ENCODE results near the gene EPN2. TPM values are rescaled to one million over a fixed set of nuclear protein-coding genes. Genes with fewer than 3 reads are reported as not detected.

The EPN2 gene
- total RNA-seq, 1 donor from 2014 or later = 30.8 TPM

DNA sequence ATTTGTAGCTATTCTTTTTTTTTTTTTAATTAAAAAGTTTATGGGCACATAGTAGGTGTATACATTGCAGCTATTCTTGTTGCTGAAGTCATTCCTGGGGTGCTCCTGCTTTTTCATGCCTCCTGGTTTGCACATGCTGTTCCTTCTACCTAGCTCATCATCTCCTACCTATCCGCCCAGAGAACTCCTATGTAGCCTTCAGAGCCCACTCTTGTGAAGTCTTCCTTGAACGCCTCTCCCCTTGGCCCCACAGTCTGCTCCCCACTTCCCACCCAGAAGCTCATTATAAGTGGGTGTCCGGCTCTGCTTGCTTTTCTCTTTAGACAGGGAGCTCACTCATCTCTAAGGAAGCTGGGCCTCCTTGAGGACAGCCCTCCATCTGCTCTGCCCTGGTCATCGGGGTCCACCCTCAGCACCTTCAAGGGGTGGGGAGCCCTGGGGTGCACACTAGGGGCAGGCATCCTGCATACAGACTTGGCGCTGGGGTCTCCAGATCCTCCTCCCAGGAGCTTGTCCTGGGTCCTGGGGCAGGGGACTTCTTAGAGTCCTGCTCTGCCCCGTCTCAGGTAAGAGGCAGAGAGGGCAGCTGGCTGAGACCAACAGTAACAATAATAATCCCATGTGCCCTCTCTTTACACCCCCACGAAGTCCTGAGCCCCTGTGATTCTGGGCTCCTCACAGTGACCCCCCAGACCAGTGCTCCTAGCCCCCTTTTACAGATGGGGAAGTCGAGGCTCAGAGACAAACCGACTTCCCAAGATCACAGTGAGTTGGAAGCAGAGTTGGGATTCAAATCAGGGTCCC, 128.9 kb downstream of the EPN2 start:
- DNase-seq (ENCODE audit: low read depth, low spot score) = no peak

DNA sequence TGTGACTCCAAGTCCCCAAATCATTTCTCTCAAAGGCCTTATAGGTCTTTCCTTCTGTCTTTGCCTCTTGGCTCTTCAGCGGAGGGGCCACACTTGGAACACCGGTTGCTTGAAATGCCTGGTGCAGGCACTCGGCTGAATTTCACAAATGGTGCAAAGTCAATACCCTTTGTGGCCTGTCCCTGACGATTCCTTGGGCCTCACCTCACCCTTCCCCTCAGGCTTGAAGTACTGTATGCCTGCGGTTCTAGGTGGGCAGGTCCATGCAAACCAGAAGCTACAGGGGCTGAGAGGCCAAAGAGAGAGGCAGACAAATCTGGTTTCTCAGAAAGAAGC, 129.4 kb downstream of the EPN2 start:
- DNase-seq (ENCODE audit: low read depth, low spot score) = no peak

DNA sequence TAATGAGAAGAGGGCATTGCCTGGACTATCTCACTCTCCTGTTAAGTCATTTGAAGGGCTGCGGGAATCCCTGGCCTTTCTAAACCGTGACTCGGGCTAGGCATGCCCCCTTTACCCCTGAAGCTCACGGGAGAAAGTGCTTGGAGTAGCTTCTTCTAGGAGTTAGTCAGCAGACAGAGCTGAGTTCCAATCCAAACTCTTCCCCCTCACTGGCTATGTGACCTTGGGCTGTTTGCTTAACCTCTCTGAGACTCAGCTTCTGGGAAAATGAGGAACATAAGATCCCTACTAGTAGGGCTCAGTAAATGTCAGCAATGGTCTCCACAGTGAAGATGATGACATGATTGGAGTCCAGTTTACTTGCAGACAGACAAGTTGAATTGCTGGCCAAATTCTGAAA, 131.1 kb downstream of the EPN2 start:
- no peak for DNase-seq (ENCODE audit: low read depth, low spot score)

DNA sequence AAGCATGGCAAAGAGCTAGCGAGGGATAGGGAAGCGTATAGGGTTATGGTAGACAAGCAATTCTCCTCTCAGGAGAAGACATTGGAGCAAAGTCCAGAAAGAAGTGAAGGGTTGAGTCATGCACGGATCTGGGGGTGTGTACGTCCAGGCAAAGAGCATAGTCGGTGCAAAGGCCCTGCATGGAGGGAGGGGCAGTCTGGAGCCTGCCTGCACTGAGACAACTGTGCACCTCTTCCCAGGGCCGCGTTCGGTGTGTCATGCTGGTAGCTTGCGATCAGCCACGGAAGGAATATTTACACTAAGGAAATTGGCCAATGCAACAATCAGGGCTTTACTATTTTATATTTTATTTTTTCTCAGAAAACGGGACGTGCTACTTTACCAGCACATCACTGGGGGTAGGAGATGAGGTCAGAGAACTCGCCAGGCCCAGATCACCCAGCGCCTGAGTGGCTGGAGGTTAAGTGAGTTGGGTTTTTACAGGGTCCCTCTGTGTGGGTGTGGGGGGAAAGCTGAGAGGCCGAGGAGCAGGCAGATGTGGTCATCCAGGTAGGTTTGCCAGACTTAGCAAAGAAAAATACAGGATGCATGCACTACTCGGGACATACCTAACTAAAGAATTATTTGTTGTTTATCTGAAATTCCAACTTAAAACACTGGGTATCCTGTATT, 132.1 kb downstream of the EPN2 start:
- DNase-seq (ENCODE audit: low read depth, low spot score) = no peak

DNA sequence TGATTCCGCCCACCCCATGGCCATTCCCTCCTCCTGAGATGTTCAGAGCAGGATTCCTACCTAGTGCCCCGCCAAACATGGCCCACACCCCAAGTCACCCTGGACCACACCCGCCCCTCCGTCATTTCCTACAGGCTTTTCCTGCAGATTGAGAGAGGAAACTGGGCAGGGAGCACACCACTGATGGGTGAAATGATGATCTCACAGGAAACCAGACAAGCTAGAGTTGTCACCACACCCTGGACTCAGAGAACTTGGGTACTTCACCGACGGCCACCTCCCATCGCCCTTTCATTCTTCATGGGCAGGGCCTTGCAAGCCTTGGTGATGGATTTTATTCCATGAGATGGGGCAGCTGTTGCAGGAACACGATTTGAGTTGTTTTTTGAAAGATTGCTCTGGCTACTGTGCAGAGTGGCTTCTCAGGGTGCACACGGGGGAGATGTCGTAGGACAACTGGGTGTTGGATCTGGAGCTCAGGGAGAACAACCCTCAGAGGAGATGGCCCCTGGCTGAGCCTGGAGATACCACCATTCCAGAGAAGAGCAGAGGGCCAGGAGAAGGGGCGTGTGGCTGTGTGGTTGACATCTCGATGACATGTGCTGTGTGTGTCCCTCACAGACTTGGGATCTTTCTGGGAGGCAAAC, 132.8 kb downstream of the EPN2 start:
- no peak for DNase-seq (ENCODE audit: low read depth, low spot score)

DNA sequence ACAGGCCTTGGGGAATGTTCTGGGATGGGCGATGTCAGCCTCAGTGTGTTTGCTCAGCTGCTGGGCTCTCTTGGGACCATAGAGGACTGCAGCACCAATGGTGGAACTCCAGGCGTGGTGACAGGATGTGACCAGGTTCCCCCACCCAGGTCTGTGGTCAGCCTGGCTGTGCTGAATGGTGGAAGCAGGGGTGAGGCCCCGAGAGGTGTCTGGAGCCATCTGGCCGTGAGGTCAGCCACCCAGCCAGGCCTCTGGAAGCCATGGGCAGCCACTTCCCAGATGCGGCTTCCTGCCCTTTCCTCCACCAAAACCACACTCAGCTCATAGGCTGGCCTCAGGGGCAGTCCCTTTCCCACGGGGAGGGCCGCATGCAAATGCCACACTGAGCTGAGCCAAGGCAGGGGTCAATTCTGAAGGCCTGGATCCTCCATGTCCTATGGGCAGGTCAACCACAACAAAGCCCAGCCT, 133.4 kb downstream of the EPN2 start:
- DNase-seq (ENCODE audit: low read depth, low spot score) = no peak

DNA sequence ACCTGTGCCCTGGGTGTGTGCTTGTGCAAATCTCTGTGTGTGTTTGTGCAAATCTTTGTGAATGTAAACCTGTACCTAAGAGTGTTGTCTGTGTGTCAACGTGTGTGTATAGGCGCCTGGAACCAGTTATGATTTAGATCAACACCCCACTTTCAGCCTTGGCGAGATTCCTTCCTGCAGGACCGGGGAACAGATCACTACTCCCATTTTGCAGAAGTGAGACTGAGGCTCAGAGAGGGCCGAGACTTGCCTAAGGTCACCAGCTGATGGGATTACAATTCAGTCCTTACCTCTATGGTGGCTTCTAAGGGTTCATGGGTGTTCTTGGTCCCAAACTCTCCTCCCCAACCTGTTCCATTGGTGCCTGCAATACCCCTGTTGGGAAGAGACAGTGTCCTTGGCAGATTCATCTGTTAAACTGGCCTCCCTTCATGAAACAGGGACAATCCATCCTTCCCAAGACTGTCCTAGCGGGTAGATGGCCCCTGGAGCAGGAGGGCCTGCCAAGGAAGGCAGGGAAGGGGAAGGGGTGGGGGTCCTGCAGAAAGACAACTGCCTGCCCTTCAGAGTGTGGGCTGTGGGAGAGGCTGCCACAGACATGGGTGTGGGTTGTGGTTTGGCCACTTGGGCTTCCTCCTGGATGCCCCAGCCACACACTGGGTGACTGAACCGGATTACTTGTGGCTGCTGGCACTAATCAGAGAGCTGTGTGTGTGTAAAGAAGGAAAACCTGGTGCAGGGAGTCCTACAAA, 134.3 kb downstream of the EPN2 start:
- DNase-seq (ENCODE audit: low read depth, low spot score) = no peak

DNA sequence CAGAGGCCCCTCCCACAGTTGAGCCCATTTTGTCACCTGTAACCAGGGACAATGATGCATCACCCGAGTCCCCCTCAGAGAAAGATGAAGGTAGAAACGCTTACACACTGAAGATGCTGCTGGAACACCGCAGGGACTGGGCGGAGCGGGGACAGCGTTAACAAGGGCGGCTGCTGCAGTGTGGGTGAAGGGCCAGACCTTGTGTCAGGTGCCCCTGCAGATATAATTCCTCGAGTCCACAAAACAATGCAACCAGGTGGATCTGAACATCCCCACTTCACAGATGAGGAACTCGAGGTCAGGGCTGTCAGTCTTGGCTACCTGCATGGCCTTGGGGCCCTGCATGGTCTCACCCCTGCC, 134.8 kb downstream of the EPN2 start:
- no peak for DNase-seq (ENCODE audit: low read depth, low spot score)

DNA sequence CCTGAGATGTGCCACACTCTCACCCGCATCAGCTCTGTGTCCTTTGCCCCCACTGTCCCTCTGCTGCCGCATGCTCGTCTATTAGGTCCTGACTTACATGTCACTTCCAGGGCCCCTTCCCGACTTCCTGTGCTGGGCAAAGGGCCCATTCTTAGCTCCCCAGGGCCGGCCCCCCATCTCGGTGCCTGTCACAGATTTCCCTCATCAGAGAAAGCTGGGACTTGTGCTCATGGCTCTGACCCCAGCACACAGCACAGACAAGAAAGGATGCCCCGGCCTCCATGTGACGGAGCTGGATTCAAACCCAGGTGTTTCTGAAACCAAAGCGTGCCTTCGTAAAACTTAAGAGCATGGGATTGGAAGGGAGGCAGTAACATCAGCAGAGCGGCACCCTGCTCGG, 135.3 kb downstream of the EPN2 start:
- DNase-seq (ENCODE audit: low read depth, low spot score) = no peak

DNA sequence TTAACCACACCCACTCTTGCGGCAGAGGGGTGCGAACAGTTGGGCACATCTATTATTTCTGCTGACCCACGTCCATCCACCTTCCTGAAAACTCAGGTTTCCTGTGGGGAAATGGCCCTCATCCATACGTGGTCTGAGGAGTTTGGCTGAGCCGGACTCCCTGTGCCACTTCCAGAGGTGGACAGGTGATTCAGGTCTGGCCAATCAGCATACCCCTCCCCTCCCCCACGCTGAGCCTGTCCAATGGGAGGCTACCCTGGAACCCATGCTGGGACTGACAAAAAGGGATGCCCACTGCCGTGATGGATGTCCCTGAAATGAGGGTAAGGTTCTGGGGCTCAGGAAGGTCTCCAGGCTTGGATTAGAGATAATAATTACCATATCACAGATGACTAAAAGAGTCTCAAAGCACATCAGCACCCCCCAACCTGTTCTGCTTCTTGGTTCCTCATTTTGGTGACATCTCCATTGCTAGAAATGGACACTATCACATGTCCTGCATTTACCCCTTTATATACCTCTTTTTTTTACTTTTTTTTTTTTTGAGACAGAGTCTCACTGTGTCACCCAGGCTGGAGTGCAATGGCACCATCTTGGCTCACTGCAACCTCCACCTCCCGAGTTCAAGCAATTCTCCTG, 135.8 kb downstream of the EPN2 start:
- no peak for DNase-seq (ENCODE audit: low read depth, low spot score)

DNA sequence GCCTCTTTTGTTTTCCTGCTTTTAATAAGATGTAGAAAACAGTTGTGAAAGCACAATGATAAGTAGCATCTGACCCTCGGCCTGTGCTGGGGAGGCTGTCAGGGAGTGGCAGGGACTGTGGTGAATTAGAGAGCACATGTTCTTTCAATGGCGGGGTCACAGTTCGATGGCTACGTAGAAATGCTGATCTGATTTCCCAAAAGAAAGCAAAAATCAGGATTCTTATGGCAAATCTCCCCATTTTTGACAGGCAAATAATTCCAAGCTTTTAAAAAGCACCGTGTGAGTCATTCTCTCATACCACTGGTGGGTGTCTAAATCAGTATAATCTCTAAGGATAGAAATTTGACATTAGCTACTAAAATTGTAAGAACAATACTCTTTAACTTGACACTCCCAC, 137.0 kb downstream of the EPN2 start:
- DNase-seq (ENCODE audit: low read depth, low spot score) = no peak

DNA sequence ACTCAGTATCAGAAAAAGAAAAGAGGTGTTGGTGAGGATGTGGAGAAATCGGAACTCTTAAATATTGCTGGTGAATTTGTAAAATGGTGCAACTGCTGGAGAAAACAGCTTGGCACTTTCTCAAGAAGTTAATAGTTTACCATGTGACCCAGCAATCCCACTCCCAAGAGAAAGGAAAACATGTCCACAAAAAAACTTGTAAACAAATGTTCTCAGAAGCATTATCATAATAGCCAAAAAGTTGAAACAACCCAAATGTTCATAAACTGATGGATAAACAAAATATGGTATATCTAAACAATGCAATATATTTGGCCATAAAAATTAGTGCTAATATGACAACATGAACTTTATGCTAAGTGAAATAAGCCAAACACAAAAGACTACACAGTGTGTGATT, 138.6 kb downstream of the EPN2 start:
- DNase-seq (ENCODE audit: low read depth, low spot score) = no peak

DNA sequence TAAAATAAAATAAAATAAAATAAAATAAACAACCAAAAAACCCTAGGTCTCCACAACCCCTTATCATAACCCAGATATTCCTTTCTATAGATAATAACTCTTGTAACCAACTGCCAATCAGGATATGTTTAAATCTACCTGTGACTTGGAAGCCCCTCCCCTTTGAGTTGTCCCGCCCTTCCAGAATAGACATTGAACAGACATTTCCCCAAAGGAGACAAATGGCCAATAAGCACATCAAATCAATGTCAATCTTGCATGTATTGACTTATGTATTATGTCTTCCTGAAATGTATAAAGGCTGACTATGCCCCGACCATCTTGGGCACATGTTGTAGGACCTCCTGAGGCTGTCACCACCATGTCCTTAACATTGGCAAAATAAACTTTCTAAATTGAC, 139.6 kb downstream of the EPN2 start:
- DNase-seq (ENCODE audit: low read depth, low spot score) = no peak

DNA sequence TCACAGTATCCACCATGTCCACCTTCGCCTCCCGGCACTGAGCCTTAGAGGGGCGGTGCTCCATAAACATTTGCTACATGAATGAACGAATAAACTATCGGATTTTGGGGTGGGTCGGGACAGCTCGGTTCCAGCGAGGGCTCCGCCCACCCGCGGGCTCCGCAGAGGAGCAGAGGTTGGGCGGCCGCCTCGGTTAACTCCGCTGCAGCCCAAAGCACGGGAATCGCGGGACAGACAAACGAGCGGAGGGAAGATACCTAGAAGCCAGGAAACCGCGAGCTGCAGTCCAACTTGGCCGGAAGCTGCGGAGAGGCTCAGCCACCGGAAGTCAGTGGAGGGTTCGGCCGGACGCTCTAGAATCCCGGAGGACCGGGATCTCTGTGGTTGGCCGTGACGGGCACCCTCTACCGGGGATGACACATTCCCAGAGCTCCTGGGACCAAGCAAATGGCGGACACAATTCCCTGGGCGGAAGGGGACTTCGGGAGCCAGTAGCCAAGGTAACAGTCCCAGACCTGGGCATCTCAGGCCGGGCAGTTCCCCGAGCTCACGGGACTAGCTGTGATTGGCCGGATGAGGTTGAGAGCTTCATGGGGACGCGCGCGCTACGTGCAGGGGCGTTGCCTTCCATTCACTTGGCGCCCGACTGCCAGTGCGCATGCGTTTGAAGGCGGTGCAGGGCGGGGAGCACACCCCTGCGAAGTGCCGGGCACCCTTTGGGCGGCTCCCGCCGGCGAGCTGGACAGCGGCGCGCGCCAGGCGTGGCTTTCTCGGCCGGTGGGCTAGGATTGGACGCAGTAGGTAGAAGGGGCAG, 140.6 kb downstream of the EPN2 start:
- DNase-seq (ENCODE audit: low read depth, low spot score) = peak; percentile 96

DNA sequence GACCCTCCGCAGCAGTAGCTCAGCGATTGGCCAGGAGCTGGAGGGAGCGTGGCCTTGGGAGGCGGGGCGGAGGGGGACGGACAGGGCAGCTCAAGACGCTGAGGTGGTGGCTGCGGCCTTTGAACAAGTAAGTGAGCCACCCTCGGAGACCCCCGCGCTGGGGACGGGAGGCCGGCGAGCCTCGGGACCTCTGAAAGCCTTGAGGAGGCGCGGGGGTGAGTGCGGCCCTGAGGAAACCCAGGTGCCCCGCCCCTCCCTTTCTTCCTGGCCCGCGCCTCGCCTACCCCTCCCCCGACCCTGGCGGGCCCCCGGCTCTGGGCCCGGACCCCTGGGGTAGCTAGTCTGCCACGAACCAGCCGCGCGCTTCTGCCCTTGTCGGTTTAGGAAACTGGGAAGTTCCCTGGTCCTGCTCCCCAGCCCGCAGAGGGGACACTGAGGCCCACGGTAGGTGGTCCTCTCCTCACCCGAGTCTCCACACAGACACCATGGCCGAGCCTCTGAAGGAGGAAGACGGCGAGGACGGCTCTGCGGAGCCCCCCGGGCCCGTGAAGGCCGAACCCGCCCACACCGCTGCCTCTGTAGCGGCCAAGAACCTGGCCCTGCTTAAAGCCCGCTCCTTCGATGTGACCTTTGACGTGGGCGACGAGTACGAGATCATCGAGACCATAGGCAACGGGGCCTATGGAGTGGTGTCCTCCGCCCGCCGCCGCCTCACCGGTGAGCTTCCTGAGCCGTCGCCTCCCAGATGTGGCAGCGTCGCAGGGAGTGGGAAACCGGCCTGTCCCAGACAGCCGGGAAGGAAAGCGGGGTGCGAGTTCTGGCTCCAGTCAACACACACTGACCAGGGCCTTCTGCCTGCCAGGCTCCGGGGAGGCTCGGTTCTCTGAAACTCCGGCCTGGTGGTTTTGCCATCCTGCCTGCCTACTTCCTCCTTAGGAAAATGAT, 141.5 kb downstream of the EPN2 start, which contains the start of gene MAPK7:
Gene MAPK7, plus strand, starts transcription at position 83 of the 945 bp plus-strand sequence. Its CDS starts 403 bp downstream, at position 486.
- no peak for DNase-seq (ENCODE audit: low read depth, low spot score)

DNA sequence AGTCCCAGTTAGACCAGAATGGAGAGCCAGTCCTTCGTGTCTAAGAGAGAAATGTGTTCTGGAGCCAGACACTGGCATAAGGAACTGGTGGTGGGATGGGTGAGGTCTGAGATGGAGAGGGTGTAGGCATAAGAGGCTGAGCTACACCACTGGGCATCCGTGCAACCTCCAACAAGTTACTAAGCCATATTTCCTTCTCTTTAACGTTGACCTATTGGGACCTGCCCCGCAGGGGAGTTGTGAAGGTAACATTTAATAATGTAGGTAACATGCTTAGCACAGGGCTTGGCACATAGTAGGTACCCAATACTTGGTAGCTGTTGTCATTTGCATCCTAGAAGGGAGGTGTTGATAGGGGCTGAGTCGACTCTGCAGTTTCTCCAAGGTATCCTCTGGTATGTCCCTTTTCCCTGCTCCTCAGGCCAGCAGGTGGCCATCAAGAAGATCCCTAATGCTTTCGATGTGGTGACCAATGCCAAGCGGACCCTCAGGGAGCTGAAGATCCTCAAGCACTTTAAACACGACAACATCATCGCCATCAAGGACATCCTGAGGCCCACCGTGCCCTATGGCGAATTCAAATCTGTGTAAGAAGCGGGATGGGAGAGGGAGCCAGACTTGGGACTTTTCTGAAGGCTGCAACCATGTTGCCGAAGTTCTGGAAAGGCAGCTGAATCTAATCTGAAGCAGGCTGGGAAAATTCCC, 142.3 kb downstream of the EPN2 start:
- DNase-seq (ENCODE audit: low read depth, low spot score) = no peak

DNA sequence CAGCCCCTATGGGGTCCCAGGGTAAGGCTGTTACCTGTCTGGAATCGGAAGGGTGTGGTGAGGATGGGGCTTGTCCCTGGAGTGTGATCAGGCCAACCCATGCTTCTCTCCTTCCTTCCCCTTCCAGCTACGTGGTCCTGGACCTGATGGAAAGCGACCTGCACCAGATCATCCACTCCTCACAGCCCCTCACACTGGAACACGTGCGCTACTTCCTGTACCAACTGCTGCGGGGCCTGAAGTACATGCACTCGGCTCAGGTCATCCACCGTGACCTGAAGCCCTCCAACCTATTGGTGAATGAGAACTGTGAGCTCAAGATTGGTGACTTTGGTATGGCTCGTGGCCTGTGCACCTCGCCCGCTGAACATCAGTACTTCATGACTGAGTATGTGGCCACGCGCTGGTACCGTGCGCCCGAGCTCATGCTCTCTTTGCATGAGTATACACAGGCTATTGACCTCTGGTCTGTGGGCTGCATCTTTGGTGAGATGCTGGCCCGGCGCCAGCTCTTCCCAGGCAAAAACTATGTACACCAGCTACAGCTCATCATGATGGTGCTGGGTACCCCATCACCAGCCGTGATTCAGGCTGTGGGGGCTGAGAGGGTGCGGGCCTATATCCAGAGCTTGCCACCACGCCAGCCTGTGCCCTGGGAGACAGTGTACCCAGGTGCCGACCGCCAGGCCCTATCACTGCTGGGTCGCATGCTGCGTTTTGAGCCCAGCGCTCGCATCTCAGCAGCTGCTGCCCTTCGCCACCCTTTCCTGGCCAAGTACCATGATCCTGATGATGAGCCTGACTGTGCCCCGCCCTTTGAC, 143.5 kb downstream of the EPN2 start:
- no peak for DNase-seq (ENCODE audit: low read depth, low spot score)

DNA sequence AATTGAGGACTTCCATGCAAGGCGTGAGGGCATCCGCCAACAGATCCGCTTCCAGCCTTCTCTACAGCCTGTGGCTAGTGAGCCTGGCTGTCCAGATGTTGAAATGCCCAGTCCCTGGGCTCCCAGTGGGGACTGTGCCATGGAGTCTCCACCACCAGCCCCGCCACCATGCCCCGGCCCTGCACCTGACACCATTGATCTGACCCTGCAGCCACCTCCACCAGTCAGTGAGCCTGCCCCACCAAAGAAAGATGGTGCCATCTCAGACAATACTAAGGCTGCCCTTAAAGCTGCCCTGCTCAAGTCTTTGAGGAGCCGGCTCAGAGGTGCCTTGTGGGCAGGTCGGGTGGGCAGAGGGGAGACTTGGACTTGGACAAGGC, 144.2 kb downstream of the EPN2 start:
- no peak for DNase-seq (ENCODE audit: low read depth, low spot score)

Data from pulmonary artery endothelial cell (primary cell).